GM20431 (cell line): ENCODE results near the gene MASTL.

Experiments
- in situ Hi-C: fragments of 300-500 bp; cut with MseI, MboI; formaldehyde crosslinking; loops from one replicate; pipeline ENCODE4 v1.15.0; 2020; ENCODE audit warnings: low sequenced_read_pairs; ENCODE audit not compliant: unreplicated experiment

The MASTL gene

GRCh38 chr10:27223964-27224363 lies 68.8 kb downstream of the MASTL start:
- in situ Hi-C loops, result no loop called here

- in situ Hi-C loops, result loop anchor here (25.0 kb wide), 1 partner anchor 137 kb away; no protein-coding TSS in a partner anchor
Measured at GRCh38 chr10:27225011-27225590, 69.9 kb downstream of the MASTL start.

GRCh38 chr10:27225642-27226257 lies 70.6 kb downstream of the MASTL start:
- in situ Hi-C loops, result loop anchor here (25.0 kb wide), 1 partner anchor 137 kb away; no protein-coding TSS in a partner anchor

GRCh38 chr10:27230022-27230421 lies 74.9 kb downstream of the MASTL start:
- in situ Hi-C loops, result loop anchor here (25.0 kb wide), 1 partner anchor 132 kb away; no protein-coding TSS in a partner anchor

GRCh38 chr10:27235706-27236105 lies 80.6 kb downstream of the MASTL start:
- in situ Hi-C loops, result loop anchor here (25.0 kb wide), 1 partner anchor 127 kb away; no protein-coding TSS in a partner anchor
